Midbrain (tissue), 1 donor: ENCODE results near the gene LHPP.

Experiments used
- DNase-seq: peaks from one replicate; lab custom pipeline; 2025; lab: John Stamatoyannopoulos, UW

LHPP gene

DNA sequence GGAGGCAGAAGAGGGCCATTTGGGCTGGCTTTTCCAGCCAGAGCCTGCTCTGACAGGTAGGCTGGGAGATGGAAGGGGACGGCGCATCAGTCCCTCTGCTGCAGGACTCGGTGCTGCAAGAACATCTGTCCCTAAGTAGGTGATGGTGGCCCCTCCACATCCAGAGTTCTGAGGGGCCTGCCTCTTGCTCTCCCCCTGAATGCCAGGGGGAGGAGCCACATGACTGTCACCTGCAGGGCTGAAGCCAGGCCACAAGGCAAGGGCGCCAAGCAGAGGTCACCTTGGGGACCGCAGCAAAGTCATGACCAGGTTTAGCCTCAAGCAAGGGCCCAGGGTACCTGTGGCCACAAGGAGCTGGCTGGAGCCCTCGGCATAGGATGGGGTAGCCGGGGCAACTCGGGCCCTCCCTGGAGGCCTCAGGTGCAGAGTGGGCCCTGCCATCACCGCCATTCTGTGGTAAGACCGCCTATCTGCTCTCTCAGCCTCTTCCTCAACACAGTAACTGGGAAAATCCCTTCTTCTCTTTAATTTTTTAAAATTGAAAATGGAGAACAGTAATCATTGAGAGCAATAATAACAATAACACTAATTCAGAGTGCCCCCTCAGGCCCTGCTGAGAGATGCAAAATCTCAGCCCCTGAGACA, 183.3 kb downstream of the LHPP start:
- DNase-seq, result no peak

DNA sequence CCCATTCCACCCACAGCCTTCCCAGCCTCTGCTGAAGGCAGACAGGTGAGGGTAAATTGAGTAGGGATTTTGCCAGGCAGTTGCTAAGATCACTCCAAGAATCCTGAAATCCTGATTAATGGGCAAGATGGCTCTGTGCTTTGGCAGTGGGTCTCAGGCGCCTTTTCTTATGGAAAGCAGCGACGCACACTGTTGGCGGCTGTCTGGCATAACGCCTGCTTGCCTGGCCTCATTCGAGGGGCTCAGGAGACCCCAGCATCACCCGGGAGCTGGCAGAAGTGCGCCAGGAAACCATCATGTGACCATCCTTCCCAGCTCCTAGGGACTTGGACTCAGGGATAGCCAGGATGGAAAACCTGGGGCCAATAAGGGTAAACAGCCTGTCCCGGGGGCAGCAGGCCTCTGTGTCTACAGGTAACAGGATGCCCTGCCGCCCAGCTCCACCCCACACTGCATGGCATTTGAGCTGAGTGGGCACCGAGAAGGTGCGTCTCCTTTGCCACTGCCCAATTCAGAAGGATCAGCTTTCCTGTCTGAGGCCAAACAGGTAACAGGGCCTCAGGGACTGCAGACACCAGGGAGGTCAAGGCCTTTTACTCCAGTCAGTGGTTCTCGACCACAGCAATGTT, 184.0 kb downstream of the LHPP start:
- no peak for DNase-seq

DNA sequence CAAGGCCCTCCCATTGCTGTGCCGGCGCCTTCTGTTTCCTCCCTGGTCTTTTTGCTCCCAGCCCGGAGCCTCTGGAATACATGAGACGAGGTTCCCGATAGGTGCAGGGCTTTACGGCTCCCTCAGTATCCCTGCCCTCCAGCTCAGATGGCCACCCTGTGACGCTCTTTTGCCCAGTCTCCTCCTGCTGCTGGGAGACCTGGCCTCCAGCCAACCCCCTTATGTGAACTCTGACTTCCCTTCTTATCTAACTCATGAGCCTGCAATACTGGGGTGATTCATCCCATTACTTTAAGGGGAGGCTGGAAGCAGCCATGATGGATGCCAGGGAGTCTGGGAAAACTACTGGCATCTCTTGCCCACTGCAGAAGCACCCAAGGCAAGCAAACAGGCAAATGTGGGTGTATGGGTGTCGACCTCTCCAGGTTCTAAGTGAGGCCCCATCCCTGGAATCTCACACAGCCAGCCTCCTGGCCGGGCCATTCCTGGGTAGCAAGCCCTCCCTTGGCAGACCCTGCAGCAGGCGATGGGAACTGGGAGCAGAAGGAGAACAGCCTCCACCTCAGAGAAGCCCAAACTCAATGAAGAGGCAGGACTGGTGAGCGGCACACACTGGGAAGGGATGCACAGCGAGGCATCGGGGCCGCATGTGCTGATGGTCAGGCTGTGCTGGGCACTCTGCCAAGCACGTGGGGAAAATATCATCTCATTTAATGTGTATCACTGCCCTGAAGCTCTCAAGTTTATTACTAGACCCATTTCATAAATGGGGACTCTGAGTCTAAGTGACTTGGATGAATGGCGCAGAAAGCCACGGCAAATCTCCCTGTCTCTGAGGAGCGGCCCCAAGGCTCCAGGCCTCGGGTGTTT, 185.1 kb downstream of the LHPP start:
- DNase-seq, result peak; percentile 38

DNA sequence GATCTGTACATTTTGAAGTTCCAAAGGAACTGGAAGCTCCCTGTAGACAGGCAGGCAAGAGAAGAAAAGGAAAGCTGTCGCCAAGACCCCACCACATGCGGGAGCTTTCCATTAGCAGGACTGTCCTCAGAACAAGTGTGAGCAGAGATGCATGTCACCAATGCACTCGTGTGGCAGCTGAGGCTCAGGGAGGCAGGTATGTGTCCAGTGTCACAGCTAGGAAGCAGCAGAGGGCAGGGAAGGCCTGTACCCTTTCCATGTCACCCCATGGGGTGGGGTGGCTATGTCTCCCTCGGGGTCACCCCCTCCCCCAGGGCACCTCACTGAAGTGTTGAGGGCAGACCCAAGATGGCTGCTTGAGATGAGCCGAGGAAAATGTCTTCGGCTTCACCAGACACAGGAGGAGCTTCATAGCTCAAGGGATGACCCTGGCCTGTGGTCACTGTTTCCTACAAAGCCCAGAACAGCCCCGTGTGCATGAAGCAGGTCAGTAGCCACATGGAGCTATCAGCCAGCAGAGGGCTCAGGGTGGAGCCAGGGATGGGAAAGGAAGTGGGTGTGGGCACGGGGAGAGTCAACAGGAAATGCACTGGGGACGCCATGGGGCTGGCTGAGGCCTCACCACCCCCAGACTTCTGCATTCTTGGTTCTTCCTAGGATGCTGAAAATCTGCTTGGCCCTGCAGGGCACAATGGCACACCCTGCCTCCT, 186.0 kb downstream of the LHPP start:
- DNase-seq, result no peak

DNA sequence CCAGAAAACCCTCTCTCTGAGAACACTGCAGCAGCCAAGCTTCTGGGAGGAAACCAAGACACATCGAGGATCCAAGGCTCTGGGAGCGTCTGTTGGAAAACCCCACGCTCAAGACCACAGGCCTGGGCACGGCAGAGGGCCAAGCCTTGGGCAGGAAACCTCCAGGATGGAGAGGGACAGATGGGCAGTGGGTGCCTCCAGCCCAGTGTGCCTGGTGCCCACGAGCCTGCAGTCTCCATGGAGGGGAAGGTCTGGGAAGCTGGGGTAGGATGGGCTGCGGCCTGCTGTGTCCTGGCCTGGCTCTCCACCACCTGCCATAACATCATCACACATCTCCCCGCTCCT, 186.5 kb downstream of the LHPP start:
- no peak for DNase-seq

DNA sequence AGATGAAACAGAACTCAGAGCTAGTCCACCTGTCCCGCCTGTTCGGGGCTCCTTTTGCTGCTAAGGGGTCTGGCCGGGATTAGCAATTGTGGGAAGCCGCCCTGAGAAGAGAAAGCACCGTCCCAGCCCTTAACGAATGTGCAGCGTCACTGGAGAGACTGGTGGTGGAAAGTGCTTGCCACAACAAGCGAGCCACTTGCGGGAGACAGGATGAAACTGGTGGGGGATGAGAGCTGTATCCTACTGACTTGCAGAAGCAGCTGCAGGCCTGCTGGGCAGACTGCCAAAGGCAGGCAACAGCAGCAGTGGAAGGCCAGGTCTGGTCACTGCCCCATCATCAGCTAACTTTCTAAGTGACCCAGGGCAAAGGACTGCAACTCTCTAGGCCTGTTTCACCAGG, 187.1 kb downstream of the LHPP start:
- peak; percentile 72 for DNase-seq

DNA sequence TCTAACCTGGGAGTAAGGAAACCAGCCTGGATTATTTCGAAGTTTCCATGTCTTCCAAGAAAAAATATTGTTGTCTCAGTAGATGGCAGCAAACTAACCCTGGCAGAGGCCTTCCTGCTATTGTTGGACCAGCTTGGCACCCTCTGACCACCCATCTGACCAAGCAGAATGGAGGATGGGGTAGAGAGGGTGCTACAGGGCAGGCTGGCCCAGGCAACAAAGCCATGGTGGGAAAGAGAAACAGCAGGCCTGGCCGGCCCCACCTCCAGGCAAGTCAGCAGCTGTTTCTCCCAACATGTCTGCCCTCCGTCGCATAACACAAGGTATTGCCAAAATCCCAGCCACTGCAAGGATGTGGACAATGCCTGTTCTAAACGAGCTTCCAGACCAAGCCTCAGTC, 187.6 kb downstream of the LHPP start:
- DNase-seq, result peak; percentile 72

DNA sequence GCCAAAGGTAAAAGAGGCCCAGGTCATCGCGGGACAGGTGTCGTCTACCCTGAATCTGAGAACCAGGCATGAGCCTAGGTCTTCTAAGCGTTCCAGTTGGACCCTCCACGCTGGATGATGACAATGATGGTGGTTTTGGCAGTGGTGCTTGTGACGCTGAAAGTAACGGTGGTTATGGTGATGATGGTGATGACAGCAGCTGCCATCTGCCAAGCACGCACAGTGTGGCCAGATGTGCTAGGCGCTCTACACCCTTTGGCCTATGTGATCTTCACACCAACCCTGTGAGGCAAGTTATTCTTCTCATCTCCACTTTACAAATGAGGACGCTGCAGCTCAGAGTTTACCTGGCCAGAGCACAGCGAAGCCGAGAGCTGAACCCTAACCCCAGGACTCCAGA, 188.6 kb downstream of the LHPP start:
- no peak for DNase-seq

DNA sequence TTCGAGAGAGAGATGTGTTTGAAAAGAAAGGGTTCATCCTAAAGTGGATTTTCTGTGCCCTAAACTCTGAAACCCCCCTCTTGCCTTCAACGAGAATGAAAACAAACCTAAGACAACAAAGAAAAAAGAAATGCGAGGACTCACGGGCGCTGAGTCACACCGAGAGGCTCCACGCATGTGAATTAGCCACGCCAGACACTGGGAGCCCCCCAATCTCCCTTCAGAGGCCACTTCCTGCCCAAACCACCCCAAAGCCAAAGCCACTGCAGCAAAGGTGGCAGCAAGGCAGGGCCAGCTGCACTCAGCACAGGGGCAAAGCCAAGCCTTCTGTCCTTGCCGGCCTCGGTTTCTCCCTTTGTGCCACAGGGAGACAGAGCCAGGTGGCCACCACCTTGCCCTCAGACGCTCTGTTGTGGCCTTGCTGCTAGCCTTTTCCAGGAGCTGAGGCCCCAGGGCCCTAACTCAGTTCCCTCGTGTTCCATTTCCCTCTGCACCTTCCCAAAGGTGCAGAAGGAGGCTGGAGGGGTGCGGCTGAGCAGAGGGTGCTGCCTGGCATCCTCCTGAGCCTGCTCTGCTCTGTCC, 189.3 kb downstream of the LHPP start:
- DNase-seq, result no peak

DNA sequence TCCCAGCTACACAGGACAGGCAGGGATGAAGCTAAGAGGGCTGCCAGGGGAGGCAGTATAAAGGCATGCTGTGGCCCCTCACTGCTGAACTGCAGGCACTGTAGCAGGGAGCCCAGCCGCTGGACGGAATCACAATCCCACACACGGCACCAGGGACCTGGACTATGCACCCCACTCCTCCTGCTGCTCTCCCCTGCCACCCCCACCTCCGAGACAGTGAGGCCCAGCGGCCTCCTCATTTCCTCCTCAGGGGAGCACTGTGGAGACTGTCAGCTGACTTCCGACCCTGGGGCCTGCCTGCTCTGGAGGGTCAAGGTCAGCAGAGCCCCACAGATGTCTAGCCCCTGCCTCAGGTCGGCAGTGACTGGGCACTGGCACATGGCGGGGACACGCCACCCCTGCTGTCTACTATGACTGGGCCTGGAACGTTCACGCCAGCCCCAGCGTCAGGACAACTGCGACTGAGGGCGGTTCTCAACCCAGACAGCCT, 189.8 kb downstream of the LHPP start:
- no peak for DNase-seq

DNA sequence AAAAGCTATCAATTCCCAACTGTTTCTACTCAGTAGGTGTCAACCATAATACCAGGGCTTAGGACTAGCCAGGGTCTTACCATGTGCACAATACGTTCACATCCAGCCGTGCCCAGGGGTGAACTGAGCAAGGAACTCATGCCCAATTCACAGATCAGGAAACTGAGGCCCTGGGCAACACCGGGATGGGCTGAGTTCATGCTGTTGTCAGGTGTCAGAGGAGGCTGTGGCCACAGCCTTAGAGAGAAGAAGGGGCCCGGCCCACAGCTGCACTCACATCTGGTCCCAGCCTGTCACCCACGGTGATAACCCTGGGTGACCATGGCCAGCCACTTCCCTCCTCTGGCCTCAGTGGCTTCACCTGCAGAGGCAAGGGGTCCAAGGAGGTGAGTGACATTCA, 190.6 kb downstream of the LHPP start:
- DNase-seq, result no peak

DNA sequence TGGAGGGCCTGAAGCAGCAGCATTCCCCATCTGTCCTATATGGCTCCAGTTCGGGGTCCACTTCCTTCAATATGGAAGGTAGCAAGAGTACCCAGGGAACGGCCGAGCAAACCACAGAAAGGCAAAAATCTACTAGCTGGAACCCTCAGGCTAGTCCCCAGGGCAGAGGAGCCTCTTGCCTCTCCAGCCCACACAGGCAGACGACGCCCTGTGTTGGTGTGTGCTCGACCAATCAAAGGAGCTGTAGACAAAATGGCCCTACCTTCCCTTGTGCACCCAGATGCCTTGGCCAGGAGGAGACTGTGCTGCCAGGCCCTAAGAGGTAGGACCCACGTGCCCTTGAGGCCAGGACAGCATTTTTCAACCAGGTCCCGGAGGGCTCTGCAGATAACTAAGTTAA, 191.1 kb downstream of the LHPP start:
- no peak for DNase-seq

DNA sequence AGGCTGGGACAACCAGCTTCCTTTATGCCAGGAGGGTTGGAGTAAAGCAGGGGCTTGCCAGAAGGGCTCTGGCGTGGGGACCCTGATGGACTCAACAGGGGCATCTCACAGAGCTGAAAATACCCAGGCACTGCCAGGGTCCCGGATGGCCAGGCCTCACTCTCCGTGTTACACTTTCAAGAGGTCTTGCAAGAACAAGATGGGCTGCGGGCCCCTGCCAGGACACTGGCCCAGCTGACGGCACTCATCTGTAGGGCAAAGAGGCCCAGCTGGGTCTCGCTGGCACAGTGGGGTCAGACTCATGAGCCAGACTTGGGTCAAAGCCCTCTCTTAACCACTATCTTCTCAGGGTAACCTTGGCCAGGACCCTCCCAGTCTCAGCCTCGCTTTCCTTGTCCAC, 191.7 kb downstream of the LHPP start:
- DNase-seq, result no peak

DNA sequence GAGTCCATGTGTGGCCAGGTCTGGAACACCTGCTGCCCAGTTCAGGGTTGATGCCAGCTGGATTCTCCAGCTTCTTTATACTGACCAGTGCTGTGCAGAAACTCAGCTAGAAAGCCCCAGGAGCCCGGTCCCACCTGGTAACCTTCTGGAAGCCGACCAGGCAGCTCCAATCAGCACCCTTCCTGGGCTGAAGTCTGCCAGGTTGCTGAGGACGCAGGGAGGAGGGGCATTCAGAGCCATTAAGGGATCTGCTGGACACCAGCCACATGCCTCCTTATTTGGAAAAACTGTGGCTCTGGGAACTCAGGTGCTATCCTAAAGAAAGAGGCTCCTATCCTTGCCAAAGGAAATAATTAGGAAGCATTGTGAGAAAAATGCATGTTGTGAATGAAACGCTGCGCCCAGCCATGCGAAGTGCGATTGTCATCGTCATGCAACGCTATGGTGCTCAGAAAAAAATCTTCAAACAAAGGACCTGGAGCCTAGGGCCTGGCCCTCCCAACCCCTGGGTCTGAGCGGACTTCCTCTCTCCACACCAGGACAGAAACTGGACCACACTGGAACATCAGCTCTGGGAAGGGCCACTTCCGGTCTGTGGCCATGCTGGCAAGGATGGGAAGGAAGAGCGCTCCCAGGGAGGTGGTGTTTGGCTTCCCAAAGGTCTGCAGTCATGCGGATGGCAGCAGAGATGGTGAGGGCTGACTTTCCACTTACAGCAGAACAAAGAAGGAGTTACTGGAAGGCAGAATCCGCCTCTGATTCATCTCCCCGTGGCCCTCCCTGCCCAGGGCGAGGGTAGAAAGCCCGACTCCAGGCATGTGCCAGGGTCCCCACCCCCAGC, 192.4 kb downstream of the LHPP start:
- DNase-seq, result no peak

DNA sequence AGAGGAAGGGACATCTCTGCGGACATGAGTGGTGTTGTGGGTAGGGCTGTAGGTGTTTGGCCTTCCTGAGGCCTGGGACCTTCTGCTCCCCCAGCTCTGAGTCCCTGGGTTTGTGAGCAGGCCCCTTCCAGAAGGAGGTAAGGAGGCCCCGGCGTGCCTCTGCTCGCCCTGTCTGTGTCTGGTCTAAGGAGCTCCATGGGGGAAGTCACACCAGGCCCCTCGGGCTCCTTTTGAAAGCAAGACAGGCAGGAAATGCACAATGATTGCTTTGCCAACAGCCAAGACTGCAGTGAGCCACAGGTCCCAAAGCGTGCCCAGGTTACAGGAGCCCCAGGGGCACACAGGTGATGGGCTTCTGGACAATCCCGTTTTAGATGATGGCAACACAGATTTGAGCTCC, 193.1 kb downstream of the LHPP start:
- no peak for DNase-seq

DNA sequence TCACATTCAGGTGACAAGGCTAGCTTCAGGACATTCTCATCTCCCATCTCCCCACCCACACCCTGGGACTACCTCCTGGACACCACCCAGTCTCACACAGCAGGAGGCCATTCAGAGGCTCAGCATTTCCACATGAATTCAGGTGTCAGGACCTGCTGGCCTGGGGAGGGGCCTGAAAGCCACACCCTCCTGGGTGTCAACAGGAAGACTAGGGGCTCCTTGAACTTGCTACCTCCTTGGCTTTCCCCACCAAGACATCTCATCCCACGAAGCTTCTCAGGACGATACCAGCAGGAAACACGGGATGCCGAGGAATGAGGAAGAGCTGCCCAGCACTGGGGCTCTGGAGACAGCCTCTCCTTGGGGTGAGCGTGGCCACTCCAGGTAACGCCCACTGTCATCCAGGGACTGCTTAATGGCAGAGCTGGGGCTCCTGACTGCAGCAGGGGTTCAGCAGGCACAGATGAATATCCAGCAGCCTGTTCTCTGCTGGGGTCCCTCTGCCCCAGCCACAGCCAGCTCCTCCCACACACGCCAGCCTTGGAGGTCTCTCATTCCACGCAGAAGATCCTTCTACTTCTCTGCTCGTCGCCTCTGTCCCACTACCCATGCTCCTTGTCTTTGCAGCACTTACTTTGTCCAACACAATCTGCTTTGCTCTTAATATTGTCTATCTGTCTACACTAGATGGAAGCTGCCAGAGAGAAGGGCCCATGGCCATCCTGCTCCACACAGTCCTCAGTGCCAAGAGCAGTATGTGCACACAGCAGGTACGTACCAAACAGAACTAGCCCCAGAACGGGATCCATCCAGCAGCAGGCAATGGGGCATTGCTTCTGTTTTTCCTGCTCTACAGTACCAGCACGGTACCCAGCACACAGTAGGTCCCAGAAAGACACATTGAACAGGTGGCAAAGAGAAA, 193.8 kb downstream of the LHPP start:
- no peak for DNase-seq

DNA sequence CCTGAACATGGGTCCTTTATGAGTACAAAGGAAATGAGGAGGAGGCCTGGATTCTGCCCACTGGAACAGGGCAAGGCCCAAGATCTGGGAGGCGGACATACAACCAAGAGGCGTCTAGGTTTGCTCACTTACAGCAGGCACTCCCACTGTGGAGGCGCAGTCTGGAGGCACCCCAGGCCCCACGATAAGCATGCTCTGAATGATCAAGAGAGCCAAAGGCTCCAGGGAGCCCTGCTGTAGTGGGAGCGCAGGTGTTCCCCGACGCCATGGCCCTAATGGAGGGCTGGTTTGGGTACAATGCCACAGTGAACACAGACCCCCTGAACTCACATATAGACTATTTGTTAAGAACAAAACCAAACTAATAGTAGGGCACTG, 194.5 kb downstream of the LHPP start:
- no peak for DNase-seq

DNA sequence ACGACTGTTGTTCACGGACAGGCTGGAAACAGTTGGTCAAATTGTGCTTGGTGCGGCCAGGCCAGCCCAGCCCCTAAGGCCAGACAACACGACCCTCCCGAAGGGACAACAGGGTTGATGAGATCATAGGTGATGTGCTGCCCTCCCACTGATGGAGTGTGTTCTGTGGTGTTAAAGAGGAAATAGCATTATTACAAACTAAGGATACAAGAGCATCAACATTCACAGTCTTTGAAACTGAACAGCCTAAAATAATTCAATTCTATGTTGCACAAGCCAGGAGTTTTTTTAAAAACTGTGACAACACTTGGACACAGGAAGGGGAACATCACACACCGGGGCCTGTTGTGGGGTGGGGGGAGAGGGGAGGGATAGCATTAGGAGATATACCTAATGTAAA, 194.9 kb downstream of the LHPP start:
- DNase-seq, result no peak

DNA sequence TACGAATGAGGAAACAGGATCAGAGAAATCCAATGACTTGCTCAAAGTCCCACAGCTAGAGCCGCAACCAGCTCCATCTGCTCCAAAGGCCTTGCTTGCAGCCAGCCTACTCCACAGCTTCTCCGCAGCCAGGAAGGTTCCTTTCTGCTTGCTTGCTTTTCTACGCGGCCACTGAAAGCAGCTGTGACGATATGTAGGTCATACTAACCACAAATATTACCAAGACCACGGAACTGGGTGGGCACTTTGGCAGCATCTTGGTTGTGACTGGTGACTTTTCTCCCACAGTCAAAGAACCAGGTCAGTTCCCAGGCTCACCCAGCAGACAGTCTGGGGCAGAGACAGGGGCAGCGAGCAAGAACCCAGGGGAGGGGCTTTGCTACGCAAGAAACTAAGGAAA, 196.2 kb downstream of the LHPP start:
- DNase-seq, result no peak

DNA sequence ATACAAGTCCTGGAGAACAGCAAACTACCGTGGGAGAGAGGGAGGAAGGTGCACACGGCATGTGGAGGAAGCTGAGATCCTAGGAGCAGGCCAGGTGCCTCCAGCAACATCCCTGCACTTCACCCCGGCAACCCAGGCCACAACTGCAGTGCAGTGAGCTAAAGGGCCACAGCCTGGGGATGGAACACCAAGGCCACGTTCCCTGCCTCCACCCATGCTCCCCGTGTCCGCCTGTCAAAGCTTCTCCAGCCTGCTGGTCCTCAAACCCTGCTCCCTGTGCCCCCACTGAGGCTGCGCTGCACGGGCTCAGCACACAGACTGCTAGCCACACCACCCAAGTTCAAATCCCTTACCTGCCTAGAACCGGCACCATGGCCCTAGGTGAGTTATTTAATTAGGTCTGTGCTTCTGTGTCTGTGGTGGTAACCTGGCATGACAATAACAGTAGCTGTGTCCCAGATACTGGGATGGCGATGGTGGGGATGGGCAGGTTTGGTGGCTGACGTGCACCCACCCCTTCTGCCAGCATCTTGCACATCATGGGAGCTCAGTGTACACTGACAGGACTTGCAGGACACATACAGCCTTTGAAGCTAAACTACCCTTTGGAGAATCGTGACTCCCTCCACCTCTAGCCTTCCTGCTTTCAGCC, 197.1 kb downstream of the LHPP start:
- no peak for DNase-seq
